ENCODE results near the gene C1orf35. TPM values are rescaled to one million over a fixed set of nuclear protein-coding genes. Genes with fewer than 3 reads are reported as not detected.
A peak's percentile ranks its signal among the peaks of the same experiment; 100 is the strongest.

Gene C1orf35
- total RNA-seq, 3 donors from 2014 or later, result 11.5 to 17.0 (median 15.7) TPM

DNA sequence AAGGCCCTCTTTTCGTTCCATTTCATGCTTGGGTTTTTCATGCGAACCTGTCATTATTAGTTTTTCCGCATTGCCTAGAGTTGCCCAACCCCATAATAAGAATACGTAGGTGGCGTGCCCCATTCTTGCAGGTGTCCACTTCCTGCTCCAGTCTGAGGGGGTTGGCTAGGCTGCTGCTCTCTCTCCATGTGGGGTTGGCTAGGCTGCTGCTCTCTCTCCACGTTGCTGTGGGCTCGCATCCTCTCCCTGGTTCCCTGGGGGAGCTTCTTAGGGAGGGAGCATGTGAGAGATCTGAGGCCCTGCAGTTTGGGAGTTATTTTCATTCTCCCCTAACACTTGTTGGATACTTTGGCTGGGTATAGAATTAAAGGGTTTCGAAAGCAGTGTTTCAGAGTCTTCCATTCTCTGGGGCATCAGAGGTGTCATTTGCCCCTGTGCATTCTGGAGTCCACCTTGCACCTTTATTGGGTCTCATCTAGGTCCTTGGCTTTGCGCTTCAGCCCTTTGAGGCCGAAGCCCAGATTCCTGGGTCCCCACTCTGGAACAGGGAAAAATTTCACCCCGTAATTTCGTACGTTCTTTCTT lies 8.6 kb downstream of the C1orf35 start:
- intact Hi-C loops (cut with DNase I; ENCODE audit: low total_unique reads), result no loop called here
- no peak for DNase-seq (ENCODE audit: low spot score in 2 of 2)

DNA sequence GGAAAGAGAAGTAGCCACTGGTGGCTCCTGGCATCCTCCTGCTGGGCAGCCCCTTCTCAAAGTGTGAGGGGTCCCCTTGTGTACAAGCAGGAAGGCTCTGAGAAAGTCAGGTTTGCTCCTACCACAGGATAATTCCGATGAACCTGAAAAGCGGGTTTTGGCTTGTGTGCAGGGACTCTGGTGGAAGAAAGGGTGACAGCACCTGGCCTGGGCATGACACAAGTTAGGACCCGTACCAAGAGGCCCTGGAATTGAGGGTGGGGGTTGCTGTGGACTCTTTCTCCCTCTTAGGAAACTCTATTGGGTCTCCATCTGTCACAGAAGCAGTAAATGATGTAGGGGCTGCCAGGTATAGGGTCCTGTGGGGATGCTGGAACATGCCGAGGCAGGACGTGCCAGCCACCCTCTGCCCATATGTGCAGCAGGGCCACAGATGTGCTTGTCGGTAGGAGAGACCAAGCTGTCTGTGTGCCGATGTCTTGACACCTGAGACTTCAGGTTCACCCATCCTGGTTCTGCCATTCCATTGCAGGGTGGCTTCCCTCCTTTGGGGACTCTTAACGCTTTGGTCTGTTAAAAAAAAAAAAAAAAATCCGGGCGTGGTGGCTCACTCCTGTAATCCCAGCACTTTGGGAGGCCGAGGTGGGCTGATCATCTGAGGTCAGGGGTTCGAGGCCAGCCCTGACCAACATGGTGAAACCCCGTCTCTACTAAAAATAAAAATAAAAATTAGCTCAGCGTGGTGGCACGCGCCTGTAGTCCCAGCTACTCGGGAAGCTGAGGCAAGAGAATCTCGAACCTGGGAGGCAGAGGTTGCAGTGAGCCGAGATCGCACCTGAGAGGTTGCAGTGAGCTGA lies 9.8 kb downstream of the C1orf35 start:
- Histone ChIP-seq H3K4me3 (no peak overlapping the region), H3K36me3 (peaks cover 4% of the 10 kb centered on the region), H3K9me3 (peaks cover 5 to 9% of the 10 kb centered on the region in 2 donors), H3K27me3 (no peaks in the 10 kb centered on the region), H3K4me1 (peaks cover 25 to 44% of the 10 kb centered on the region in 2 donors), H3K27ac (no peak overlapping the region)
- intact Hi-C loops (cut with DNase I; ENCODE audit: low total_unique reads), result no loop called here
- TF ChIP-seq, protein P1, sequence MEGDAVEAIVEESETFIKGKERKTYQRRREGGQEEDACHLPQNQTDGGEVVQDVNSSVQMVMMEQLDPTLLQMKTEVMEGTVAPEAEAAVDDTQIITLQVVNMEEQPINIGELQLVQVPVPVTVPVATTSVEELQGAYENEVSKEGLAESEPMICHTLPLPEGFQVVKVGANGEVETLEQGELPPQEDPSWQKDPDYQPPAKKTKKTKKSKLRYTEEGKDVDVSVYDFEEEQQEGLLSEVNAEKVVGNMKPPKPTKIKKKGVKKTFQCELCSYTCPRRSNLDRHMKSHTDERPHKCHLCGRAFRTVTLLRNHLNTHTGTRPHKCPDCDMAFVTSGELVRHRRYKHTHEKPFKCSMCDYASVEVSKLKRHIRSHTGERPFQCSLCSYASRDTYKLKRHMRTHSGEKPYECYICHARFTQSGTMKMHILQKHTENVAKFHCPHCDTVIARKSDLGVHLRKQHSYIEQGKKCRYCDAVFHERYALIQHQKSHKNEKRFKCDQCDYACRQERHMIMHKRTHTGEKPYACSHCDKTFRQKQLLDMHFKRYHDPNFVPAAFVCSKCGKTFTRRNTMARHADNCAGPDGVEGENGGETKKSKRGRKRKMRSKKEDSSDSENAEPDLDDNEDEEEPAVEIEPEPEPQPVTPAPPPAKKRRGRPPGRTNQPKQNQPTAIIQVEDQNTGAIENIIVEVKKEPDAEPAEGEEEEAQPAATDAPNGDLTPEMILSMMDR (IDR thresholded peaks at IDR 0.05), result no peak
- TF ChIP-seq POLR2AphosphoS5 (IDR thresholded peaks at IDR 0.05) (no peak), POLR2A (IDR thresholded peaks at IDR 0.05) (no peak)
- peak in 1 of 2 donors; percentile 13 for DNase-seq (ENCODE audit: low spot score in 2 of 2)

More for the DNA sequence above, 8.6 kb downstream of the C1orf35 start:
- Histone ChIP-seq H3K27ac (no peak overlapping the region), H3K4me1 (peaks cover 16 to 33% of the 10 kb centered on the region in 2 donors), H3K36me3 (peaks cover 4% of the 10 kb centered on the region), H3K27me3 (no peaks in the 10 kb centered on the region), H3K4me3 (no peak overlapping the region), H3K9me3 (peaks cover 5 to 9% of the 10 kb centered on the region in 2 donors)
- no peak for TF ChIP-seq POLR2A (IDR thresholded peaks at IDR 0.05)

DNA sequence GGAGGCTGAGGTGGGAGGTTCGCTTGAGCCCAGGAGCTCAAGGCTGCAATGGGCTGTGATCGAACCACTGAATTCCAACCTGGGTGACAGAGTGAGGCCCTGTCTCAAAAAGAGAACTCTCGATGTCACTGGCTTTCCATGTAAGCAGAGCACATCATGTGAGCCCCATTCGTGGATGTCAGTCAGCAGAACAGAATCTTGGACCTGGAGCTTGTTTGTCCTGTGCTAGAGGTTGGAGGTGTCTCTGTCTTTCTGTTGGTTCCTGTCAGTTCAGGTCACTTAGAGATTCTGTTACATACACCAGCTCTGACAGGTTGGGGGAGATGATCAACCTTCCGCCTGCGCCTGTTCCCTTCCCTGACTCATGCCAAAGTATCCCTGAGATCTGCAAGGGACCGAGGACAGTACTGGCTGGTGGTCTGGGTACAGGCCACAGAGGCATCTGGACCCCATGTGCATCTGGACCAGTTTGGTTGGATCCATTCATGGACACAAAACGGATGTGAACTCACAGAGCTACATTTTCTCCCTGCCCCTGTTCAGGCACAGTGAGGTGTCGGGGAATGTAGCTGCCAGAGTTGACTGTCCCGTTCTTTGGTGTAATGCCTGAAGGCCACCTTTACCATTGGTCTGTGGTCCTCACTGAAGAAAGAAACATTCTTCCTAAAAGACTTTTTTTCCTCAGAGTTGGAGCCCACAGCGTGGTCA lies 10.6 kb downstream of the C1orf35 start:
- H3K4me1 ChIP-seq, result peaks cover 32 to 49% of the 10 kb centered on the region in 2 donors
- H3K4me3 ChIP-seq, result no peak overlapping the region
- intact Hi-C loops (cut with DNase I; ENCODE audit: low total_unique reads), result no loop called here
- no peaks in the 10 kb centered on the region for H3K27me3 ChIP-seq
- no peak for DNase-seq (ENCODE audit: low spot score in 2 of 2)
- no peak overlapping the region for H3K27ac ChIP-seq
- no peak for TF ChIP-seq POLR2A (IDR thresholded peaks at IDR 0.05)
- TF ChIP-seq, protein P1 (IDR thresholded peaks at IDR 0.05), result no peak
- no peak for TF ChIP-seq POLR2AphosphoS5 (IDR thresholded peaks at IDR 0.05)
- no peaks in the 10 kb centered on the region for H3K36me3 ChIP-seq
- H3K9me3 ChIP-seq, result peaks cover 5 to 9% of the 10 kb centered on the region in 2 donors

DNA sequence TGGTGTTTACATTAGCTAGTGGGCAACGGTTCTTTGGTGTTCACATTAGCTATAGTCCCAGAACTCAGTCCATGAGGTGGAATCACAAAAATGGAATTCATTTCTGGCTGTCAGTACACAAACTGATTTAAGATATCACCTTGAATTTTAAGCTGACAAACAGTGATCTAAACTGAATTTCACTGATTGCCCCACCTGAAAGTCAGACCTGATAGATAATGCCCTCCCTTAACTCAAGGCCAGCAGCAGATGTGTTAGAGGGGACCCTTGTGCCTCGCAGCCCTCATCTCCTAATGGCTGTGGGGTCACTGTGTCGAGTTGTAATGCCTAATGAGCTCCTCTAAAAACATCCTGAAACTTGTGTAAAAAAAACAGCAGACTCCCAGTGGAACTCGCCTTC lies 12.0 kb downstream of the C1orf35 start:
- Histone ChIP-seq H3K27me3 (no peaks in the 10 kb centered on the region), H3K4me3 (peak overlapping the region in 1 of 3 donors; percentile 41), H3K9me3 (peaks cover 5 to 9% of the 10 kb centered on the region in 2 donors), H3K4me1 (peaks cover 37 to 58% of the 10 kb centered on the region in 2 donors), H3K27ac (no peak overlapping the region), H3K36me3 (no peaks in the 10 kb centered on the region)
- TF ChIP-seq POLR2A (IDR thresholded peaks at IDR 0.05), result no peak
- TF ChIP-seq, protein P1 (IDR thresholded peaks at IDR 0.05), result no peak
- no peak for TF ChIP-seq POLR2AphosphoS5 (IDR thresholded peaks at IDR 0.05)
- no peak for DNase-seq (ENCODE audit: low spot score in 2 of 2)
- intact Hi-C loops (cut with DNase I; ENCODE audit: low total_unique reads), result no loop called here

DNA sequence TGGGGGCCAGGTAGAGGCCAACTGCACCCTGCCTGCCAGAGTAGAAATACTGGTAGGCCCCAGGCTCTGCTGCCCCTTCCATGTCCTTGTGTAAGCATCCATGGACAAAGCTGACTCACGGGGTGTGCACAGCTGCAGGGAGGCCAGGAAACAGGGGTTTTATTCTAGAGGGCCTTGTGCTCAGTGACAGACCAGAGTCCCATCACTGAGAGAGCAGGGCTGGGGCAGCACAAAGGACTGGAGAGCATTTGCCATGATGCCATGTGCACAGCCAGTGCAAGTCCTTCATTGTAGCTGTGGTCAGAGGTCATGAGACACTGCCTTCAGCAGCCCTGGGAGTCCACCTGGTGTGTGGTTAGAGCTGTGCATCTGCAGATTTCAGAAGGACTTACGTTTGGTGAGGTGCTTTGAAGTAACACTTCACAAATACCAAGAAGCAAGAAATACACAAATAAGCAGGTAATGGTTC lies 12.5 kb downstream of the C1orf35 start:
- H3K9me3 ChIP-seq, result peaks cover 5 to 9% of the 10 kb centered on the region in 2 donors
- peaks cover 37 to 61% of the 10 kb centered on the region in 2 donors for H3K4me1 ChIP-seq
- intact Hi-C loops (cut with DNase I; ENCODE audit: low total_unique reads), result no loop called here
- H3K27me3 ChIP-seq, result no peaks in the 10 kb centered on the region
- H3K4me3 ChIP-seq, result peak overlapping the region in 1 of 3 donors; percentile 41
- DNase-seq (ENCODE audit: low spot score in 2 of 2), result no peak
- no peak overlapping the region for H3K27ac ChIP-seq
- TF ChIP-seq POLR2A (IDR thresholded peaks at IDR 0.05) (no peak), POLR2AphosphoS5 (IDR thresholded peaks at IDR 0.05) (no peak)
- TF ChIP-seq, protein P1 (IDR thresholded peaks at IDR 0.05), result no peak
- H3K36me3 ChIP-seq, result no peaks in the 10 kb centered on the region
